GM06990 (cell line): ENCODE data around the gene ULK3.

ENCODE experiments used
- DNase-seq: peaks from one replicate; pipeline ENCODE4 v3.0.0-alpha.2; 2011; ENCODE audit not compliant: insufficient read length; ENCODE audit errors: extremely low read depth
- H3K27me3 ChIP-seq: replicated peaks from 2 replicates; pipeline ENCODE4 v1.6.0; 2011; ENCODE audit warnings: low read length; ENCODE audit not compliant: control insufficient read depth, insufficient read depth
- H3K36me3 ChIP-seq: 2 replicates; pipeline ENCODE4 v1.5.1; 2011; ENCODE audit warnings: low read length; ENCODE audit not compliant: control insufficient read depth, insufficient read depth
- H3K4me3 ChIP-seq: replicated peaks from 2 replicates; pipeline ENCODE4 v1.5.1; 2011; ENCODE audit warnings: low read depth, mild to moderate bottlenecking, control low read depth, low read length
- CTCF ChIP-seq: IDR thresholded peaks from 2 replicates; pipeline ENCODE4 v1.5.1; 2011; ENCODE audit warnings: low read length, control low read depth, mild to moderate bottlenecking, inconsistent platforms; ENCODE audit not compliant: insufficient read depth, poor library complexity, severe bottlenecking

Gene ULK3

DNA sequence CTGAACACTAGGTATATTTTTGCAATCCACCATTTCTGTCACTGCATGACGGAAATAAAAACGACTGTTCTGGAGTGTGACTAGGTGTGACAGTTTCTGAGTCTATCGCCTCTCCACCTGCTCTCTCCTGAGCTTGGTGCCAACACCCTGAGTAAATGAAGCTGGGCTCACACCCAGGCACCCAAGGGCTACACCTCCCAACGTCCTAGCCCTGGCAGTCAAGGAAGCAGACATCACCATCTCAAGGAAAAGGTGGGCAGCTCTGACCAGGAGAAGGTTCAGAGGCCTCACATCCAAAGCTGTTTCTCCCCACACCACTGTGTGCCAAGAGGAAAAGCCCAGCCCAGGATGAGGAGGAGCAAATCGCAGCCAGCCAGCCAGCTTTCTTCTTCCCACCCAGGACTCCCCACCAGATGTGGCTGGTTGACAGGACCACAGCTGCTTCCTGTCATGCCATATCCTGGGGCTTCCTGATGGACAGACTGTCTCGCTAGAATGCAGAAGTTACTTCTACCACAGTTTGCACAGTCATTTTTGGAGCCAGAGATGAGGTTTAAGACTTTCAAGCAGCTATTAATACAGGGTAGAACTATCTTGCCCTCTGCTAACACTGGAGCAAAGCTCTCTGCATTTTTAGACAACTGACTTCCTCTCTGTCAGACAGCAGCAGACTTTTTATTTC lies 26.9 kb upstream of the ULK3 start:
- Histone ChIP-seq H3K36me3 (peaks cover 4% of the 10 kb centered on the region), H3K4me3 (peak overlapping the region; percentile 55), H3K27me3 (no peaks in the 10 kb centered on the region)
- peak; percentile 86 for DNase-seq
- no peak for TF ChIP-seq CTCF

- no peak for TF ChIP-seq CTCF
- DNase-seq, result no peak
- Histone ChIP-seq H3K4me3 (peak overlapping the region; percentile 55), H3K36me3 (peaks cover 8% of the 10 kb centered on the region), H3K27me3 (no peaks in the 10 kb centered on the region)
Measured at GRCh38 chr15:74869372-74869725, 26.4 kb upstream of the ULK3 start.

GRCh38 chr15:74868059-74868458 lies 25.1 kb upstream of the ULK3 start:
- DNase-seq, result no peak
- TF ChIP-seq CTCF, result no peak
- H3K36me3 ChIP-seq, result peaks cover 9% of the 10 kb centered on the region

DNA sequence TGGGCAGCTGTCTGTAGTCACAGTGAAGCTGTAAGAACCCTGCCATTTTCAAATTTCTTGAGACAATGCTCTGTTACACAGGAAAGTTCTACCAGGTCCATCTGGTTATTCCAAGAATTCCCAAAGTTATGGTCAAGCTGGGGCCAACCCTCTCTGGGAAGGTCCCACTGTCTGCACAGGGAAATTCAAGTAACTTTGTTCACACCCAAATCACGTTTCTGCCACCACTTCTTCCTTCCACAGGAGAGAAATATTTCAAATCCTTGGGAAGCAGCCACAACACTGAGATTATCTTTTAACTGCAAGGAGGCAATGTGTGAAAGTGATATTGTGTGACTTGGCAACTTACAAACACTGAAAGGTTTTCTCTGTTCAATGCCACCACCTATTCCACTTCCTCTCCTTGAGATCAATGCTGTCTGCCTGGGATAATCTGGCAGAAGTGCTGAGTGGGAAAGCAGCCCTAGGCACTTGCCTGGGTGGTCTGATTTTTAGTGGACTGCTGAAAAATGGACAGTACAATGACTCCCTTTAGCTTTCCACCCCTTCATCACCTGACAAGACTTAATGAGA lies 24.6 kb upstream of the ULK3 start:
- peaks cover 9% of the 10 kb centered on the region for H3K36me3 ChIP-seq
- H3K4me3 ChIP-seq, result no peak overlapping the region
- DNase-seq, result no peak
- H3K27me3 ChIP-seq, result no peaks in the 10 kb centered on the region
- no peak for TF ChIP-seq CTCF

More at GRCh38 chr15:74868059-74868458, 25.1 kb upstream of the ULK3 start:
- no peak overlapping the region for H3K4me3 ChIP-seq
- H3K27me3 ChIP-seq, result no peaks in the 10 kb centered on the region

- no peak for DNase-seq
- Histone ChIP-seq H3K36me3 (peaks cover 9% of the 10 kb centered on the region), H3K4me3 (no peak overlapping the region), H3K27me3 (no peaks in the 10 kb centered on the region)
- TF ChIP-seq CTCF, result no peak
Measured at GRCh38 chr15:74866090-74866489, 23.1 kb upstream of the ULK3 start.

GRCh38 chr15:74865316-74865715 lies 22.4 kb upstream of the ULK3 start:
- peaks cover 9% of the 10 kb centered on the region for H3K36me3 ChIP-seq
- TF ChIP-seq CTCF, result no peak
- DNase-seq, result no peak
- no peaks in the 10 kb centered on the region for H3K27me3 ChIP-seq
- H3K4me3 ChIP-seq, result no peak overlapping the region
